Astrocyte (in vitro differentiated cells and primary cell): Measurements from ENCODE around the gene CEP162.

ENCODE experiments used
- CTCF ChIP-seq: IDR thresholded peaks from 2 replicates; pipeline ENCODE4 v1.5.1; 2011; ENCODE audit warnings: low read depth, mild to moderate bottlenecking, inconsistent platforms, low read length, moderate library complexity; ENCODE audit not compliant: insufficient read depth
- EZH2 ChIP-seq: IDR thresholded peaks from 2 replicates; pipeline ENCODE4 v1.6.1; 2012; ENCODE audit warnings: mild to moderate bottlenecking, low read length, inconsistent platforms; ENCODE audit not compliant: insufficient read depth

DNA sequence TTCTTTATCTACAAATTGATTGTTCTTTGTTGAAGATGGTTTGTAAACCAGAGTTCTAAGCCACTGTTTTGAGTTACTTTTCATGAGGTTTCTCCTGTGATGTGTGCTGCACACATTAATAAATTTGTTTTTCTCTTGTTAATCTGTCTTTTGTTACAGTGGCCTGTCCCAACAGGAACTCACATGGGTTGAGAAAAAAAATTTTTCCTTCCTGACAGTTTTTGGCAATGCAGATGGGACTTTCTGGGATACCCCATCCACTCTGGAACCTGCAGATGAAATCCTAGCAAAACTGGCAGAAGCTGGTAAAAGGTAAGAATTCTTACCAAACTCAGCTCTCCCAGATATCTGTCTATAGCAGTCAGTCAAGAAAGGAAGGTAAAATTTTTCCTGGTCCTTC lies 88.1 kb downstream of the CEP162 start:
- TF ChIP-seq CTCF = no peak
- no peak for TF ChIP-seq EZH2
